K562 (cell line): ENCODE measurements around the gene FAM53B.

Source experiments
- BHLHE40 ChIP-seq: IDR thresholded peaks from 2 replicates; pipeline ENCODE4 v1.6.1; 2011; ENCODE audit warnings: low read length, improper control_type of control experiment
- CBX5 ChIP-seq: IDR thresholded peaks from 2 replicates; pipeline ENCODE4 v1.6.1; 2014; ENCODE audit warnings: low read depth, borderline replicate concordance
- ESRRA ChIP-seq: fragments of 450-650 bp; IDR thresholded peaks from 2 replicates; pipeline ENCODE4 v1.6.1; 2014; ENCODE audit warnings: low read depth, mild to moderate bottlenecking, moderate library complexity, borderline replicate concordance
- MYC ChIP-seq, 2 experiments: fragments of 250-450 bp in 1 of 2; sonication (Bioruptor Pico) in 1 of 2; IDR thresholded peaks; 2 replicates each; pipeline versions ENCODE4 v1.5.1 to v1.6.1; 2012 to 2021; ENCODE audit warnings: low read depth in 2 of 2, borderline replicate concordance in 1 of 2, improper control_type of control experiment in 1 of 2, low read length in 1 of 2, mild to moderate bottlenecking in 1 of 2, moderate library complexity in 1 of 2
- POLR2A ChIP-seq: fragments of 450-650 bp; conservative IDR thresholded peaks from 2 replicates; pipeline ENCODE4 v1.6.1; 2016
- RAD21 ChIP-seq, 2 experiments: fragments of 250-450 bp in 1 of 2; fragments of 450-650 bp in 1 of 2; sonication (Bioruptor Pico) in 1 of 2; formaldehyde crosslinking in 1 of 2; IDR thresholded peaks in 1 of 2; conservative IDR thresholded peaks in 1 of 2; 2 replicates each; pipeline versions ENCODE4 v1.4.0 to v1.8.0; 2020 to 2022; ENCODE audit warnings: mild to moderate bottlenecking in 2 of 2, moderate library complexity in 1 of 2
- RCOR1 ChIP-seq, 2 experiments: IDR thresholded peaks; 2 replicates each; pipeline ENCODE4 v1.6.1; 2012; ENCODE audit warnings: low read depth in 2 of 2, low read length in 2 of 2, borderline replicate concordance in 1 of 2, improper control_type of control experiment in 1 of 2
- ZC3H11A ChIP-seq: IDR thresholded peaks from 2 replicates; pipeline ENCODE4 v1.6.1; 2012; ENCODE audit warnings: low read depth, low read length, improper control_type of control experiment
- TF ChIP-seq, protein P1 (sequence below), 3 experiments: IDR thresholded peaks in 2 of 3; conservative IDR thresholded peaks in 1 of 3; 2 replicates each; pipeline ENCODE4 v1.5.1; 2011 to 2012; ENCODE audit warnings: low read length in 3 of 3, mild to moderate bottlenecking in 3 of 3, control low read depth in 2 of 3, improper control_type of control experiment in 1 of 3, inconsistent platforms in 1 of 3, low read depth in 1 of 3, mixed read lengths in 1 of 3, moderate library complexity in 1 of 3; ENCODE audit not compliant: insufficient read depth in 2 of 3

GRCh38 chr10:124590216-124591122 is 153.7 kb downstream of the FAM53B start:
- TF ChIP-seq BHLHE40 (no peak), CBX5 (no peak), ESRRA (no peak), MYC (IDR thresholded peaks at IDR 0.05; ENCODE audit: low read depth, low read length) (no peak), MYC (CRISPR knock-in tag; IDR thresholded peaks at IDR 0.05; ENCODE audit: borderline replicate concordance, low read depth) (no peak), POLR2A (no peak), ZC3H11A (no peak), RAD21 (CRISPR knock-in tag; conservative IDR thresholded peaks at IDR 0.05 in 1 of 2, IDR thresholded peaks at IDR 0.05 in 1 of 2) (no peak), RCOR1 (IDR thresholded peaks at IDR 0.05; ENCODE audit: borderline replicate concordance in 1 of 2, low read depth in 2 of 2, low read length in 2 of 2) (no peak)
- TF ChIP-seq, protein P1, sequence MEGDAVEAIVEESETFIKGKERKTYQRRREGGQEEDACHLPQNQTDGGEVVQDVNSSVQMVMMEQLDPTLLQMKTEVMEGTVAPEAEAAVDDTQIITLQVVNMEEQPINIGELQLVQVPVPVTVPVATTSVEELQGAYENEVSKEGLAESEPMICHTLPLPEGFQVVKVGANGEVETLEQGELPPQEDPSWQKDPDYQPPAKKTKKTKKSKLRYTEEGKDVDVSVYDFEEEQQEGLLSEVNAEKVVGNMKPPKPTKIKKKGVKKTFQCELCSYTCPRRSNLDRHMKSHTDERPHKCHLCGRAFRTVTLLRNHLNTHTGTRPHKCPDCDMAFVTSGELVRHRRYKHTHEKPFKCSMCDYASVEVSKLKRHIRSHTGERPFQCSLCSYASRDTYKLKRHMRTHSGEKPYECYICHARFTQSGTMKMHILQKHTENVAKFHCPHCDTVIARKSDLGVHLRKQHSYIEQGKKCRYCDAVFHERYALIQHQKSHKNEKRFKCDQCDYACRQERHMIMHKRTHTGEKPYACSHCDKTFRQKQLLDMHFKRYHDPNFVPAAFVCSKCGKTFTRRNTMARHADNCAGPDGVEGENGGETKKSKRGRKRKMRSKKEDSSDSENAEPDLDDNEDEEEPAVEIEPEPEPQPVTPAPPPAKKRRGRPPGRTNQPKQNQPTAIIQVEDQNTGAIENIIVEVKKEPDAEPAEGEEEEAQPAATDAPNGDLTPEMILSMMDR (IDR thresholded peaks at IDR 0.05 in 2 of 3, conservative IDR thresholded peaks at IDR 0.05 in 1 of 3; ENCODE audit: insufficient read depth in 2 of 3, low read depth in 1 of 3, low read length in 3 of 3): no peak
